Measurements from ENCODE around the gene ST6GALNAC3. TPM values are rescaled to one million over a fixed set of nuclear protein-coding genes. Genes with fewer than 3 reads are reported as not detected.

ST6GALNAC3 gene
- polyA plus RNA-seq, 1 donor (not counting 4 experiments of a cell fraction or from before 2014, with no cell fraction given) = 0.08 TPM

DNA sequence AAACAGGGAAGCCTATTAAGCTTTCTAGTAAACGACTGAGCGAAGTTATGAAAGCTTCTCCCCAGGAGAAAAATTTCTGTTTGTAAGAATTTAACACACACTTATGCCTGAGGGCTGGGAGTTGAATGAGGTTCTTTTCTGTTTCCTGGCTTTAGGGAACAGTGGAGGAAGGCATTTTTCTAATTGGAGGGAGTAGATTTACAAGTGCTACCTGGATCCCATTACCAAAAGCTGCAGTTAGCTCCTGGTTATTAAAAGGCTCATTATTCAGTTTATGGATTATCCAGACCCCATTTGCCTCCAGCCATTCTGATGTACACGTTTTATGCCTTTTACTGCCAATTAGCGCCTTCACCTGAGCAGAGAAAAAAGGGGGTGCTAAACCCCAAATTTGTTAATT is 7.5 kb downstream of the ST6GALNAC3 start:
- Histone ChIP-seq H3K4me3 (ENCODE audit: control insufficient read depth in 2 of 3, extremely low read depth in 1 of 3, insufficient read depth in 2 of 3, low read depth in 1 of 3, low read length in 3 of 3) (no peak overlapping the region), H4K20me1 (ENCODE audit: control insufficient read depth, extremely low read depth, insufficient read depth, low read length) (no peaks in the 10 kb centered on the region), H3K79me2 (ENCODE audit: control insufficient read depth, insufficient read depth, low read length) (no peaks in the 10 kb centered on the region), H3K9ac (ENCODE audit: control insufficient read depth, extremely low read depth, insufficient read depth, low read length) (no peak overlapping the region), H3K9me3 (ENCODE audit: control insufficient read depth, low read depth, low read length) (no peaks in the 10 kb centered on the region), H3K9me1 (ENCODE audit: control insufficient read depth, extremely low read depth, insufficient read depth, low read length) (no peaks in the 10 kb centered on the region), H3K4me2 (ENCODE audit: control insufficient read depth, extremely low read depth, insufficient read depth, low read depth, low read length) (no peak overlapping the region), H2AFZ (ENCODE audit: control insufficient read depth, low read length) (no peak overlapping the region), H3K27ac (ENCODE audit: control insufficient read depth, insufficient read depth, low read length) (no peak overlapping the region), H3K36me3 (ENCODE audit: control insufficient read depth in 2 of 2, extremely low read depth in 1 of 2, insufficient read depth in 2 of 2, low read length in 2 of 2) (no peaks in the 10 kb centered on the region), H3K27me3 (ENCODE audit: control insufficient read depth, extremely low read depth, insufficient read depth, low read length) (no peaks in the 10 kb centered on the region), H3K4me1 (ENCODE audit: control insufficient read depth, extremely low read depth, insufficient read depth, low read length) (no peaks in the 10 kb centered on the region)
- dilution Hi-C loops (cut with MboI; ENCODE audit: extremely low pct_ligation_motif_present, low sequenced_read_pairs) = no loop called here
- FAIRE-seq (no peak), DNase-seq (ENCODE audit: low read depth, low spot score) (no peak)
- TF ChIP-seq EZH2 (IDR thresholded peaks at IDR 0.05; ENCODE audit: low read length) = no peak
- TF ChIP-seq, protein P1, sequence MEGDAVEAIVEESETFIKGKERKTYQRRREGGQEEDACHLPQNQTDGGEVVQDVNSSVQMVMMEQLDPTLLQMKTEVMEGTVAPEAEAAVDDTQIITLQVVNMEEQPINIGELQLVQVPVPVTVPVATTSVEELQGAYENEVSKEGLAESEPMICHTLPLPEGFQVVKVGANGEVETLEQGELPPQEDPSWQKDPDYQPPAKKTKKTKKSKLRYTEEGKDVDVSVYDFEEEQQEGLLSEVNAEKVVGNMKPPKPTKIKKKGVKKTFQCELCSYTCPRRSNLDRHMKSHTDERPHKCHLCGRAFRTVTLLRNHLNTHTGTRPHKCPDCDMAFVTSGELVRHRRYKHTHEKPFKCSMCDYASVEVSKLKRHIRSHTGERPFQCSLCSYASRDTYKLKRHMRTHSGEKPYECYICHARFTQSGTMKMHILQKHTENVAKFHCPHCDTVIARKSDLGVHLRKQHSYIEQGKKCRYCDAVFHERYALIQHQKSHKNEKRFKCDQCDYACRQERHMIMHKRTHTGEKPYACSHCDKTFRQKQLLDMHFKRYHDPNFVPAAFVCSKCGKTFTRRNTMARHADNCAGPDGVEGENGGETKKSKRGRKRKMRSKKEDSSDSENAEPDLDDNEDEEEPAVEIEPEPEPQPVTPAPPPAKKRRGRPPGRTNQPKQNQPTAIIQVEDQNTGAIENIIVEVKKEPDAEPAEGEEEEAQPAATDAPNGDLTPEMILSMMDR (optimal IDR thresholded peaks at IDR 0.05 in 1 of 3, IDR thresholded peaks at IDR 0.05 in 1 of 3, conservative IDR thresholded peaks at IDR 0.05 in 1 of 3; ENCODE audit: extremely low read depth in 1 of 3, insufficient read depth in 2 of 3, low read length in 3 of 3) = no peak

DNA sequence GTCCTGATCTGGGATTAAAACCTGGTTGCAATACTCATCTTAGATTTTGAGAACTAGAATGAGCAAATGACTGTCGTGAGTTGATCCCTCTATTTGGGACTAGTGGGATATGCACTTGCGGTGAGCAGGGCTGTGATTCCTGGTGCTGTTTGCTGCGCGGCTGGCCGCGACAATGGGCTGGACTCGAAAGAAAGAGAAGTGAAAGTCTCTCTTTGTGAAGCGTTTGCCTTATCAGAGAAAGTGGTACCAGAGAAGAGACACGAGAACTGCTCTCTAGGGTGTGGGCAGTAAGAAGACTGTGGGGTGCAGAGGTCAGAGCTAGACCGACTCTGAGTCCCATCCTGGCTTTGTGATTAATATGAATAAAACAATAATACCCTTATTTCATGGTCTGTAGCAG is 8.6 kb downstream of the ST6GALNAC3 start:
- Histone ChIP-seq H3K27ac (ENCODE audit: control insufficient read depth, insufficient read depth, low read length) (no peak overlapping the region), H3K4me2 (ENCODE audit: control insufficient read depth, extremely low read depth, insufficient read depth, low read depth, low read length) (no peak overlapping the region), H3K4me1 (ENCODE audit: control insufficient read depth, extremely low read depth, insufficient read depth, low read length) (no peaks in the 10 kb centered on the region), H3K9ac (ENCODE audit: control insufficient read depth, extremely low read depth, insufficient read depth, low read length) (no peak overlapping the region), H3K27me3 (ENCODE audit: control insufficient read depth, extremely low read depth, insufficient read depth, low read length) (no peaks in the 10 kb centered on the region), H2AFZ (ENCODE audit: control insufficient read depth, low read length) (no peak overlapping the region), H3K79me2 (ENCODE audit: control insufficient read depth, insufficient read depth, low read length) (no peaks in the 10 kb centered on the region), H3K9me3 (ENCODE audit: control insufficient read depth, low read depth, low read length) (no peaks in the 10 kb centered on the region), H3K9me1 (ENCODE audit: control insufficient read depth, extremely low read depth, insufficient read depth, low read length) (no peaks in the 10 kb centered on the region), H3K4me3 (ENCODE audit: control insufficient read depth in 2 of 3, extremely low read depth in 1 of 3, insufficient read depth in 2 of 3, low read depth in 1 of 3, low read length in 3 of 3) (no peak overlapping the region), H3K36me3 (ENCODE audit: control insufficient read depth in 2 of 2, extremely low read depth in 1 of 2, insufficient read depth in 2 of 2, low read length in 2 of 2) (no peaks in the 10 kb centered on the region), H4K20me1 (ENCODE audit: control insufficient read depth, extremely low read depth, insufficient read depth, low read length) (no peaks in the 10 kb centered on the region)
- no peak for FAIRE-seq
- TF ChIP-seq, protein P1 (optimal IDR thresholded peaks at IDR 0.05 in 1 of 3, IDR thresholded peaks at IDR 0.05 in 1 of 3, conservative IDR thresholded peaks at IDR 0.05 in 1 of 3; ENCODE audit: extremely low read depth in 1 of 3, insufficient read depth in 2 of 3, low read length in 3 of 3) = no peak
- TF ChIP-seq EZH2 (IDR thresholded peaks at IDR 0.05; ENCODE audit: low read length) = no peak
- DNase-seq (ENCODE audit: low read depth, low spot score) = no peak
- dilution Hi-C loops (cut with MboI; ENCODE audit: extremely low pct_ligation_motif_present, low sequenced_read_pairs) = no loop called here

Measured in keratinocyte (primary cell).